ENCODE results near the gene KLF13.

DNA sequence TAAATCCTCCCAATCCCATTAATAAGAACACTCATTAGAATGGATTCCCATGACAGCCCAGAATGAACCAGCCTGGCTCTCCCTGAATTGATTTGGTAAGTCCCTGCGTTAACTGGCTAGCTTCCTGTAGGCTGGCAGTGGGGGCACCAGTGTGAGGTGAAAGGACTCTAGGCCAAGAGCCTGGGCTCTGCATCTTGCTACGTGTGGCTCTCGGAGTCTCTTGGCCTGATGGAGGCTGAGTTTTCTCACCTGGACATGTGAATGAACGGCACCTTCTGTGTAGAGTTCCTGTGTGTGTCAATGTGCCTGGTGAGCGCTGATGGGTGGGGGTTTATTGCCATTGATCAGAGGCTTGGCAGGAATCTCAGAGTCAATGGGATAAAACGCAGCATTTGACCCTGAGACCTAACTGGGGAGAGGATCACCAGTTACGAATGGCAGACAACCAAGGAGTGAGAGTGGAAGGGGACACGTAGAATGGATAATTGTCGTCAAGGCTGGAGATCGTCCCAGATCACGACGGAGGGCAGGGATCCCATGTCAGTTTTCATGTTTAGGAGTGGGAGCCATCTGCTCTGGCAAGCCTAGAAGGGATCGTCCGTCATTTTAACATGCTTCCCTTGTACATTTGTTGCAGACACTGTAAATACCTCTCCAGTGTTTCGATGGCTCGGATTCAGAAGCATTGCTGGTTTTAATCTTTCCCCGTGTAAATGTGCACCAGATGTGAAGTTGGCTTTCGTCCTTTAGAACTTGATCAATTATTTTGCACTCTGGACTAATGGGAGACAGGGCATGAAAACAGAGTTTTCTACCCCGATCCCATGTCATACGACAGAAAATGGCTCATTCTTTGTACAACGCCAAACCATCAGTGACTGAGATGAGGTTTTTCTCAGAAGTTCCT is 9.0 kb upstream of the KLF13 start:
- TF ChIP-seq, protein P1, sequence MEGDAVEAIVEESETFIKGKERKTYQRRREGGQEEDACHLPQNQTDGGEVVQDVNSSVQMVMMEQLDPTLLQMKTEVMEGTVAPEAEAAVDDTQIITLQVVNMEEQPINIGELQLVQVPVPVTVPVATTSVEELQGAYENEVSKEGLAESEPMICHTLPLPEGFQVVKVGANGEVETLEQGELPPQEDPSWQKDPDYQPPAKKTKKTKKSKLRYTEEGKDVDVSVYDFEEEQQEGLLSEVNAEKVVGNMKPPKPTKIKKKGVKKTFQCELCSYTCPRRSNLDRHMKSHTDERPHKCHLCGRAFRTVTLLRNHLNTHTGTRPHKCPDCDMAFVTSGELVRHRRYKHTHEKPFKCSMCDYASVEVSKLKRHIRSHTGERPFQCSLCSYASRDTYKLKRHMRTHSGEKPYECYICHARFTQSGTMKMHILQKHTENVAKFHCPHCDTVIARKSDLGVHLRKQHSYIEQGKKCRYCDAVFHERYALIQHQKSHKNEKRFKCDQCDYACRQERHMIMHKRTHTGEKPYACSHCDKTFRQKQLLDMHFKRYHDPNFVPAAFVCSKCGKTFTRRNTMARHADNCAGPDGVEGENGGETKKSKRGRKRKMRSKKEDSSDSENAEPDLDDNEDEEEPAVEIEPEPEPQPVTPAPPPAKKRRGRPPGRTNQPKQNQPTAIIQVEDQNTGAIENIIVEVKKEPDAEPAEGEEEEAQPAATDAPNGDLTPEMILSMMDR (IDR thresholded peaks at IDR 0.05; ENCODE audit: low read depth, low read length), result no peak
- no peak for TF ChIP-seq EZH2phosphoT487 (IDR thresholded peaks at IDR 0.05; ENCODE audit: low read depth)
